GM21723 (cell line): Measurements from ENCODE around the gene IPO13.

ENCODE experiments used
- ATAC-seq: cut with Tn5 transposase; IDR thresholded peaks from one replicate; pipeline ENCODE4 v1.9.1; 2021; ENCODE audit warnings: mild to moderate bottlenecking, moderate library complexity; ENCODE audit not compliant: unreplicated experiment

Gene IPO13

GRCh38 chr1:43930168-43930948, 16.4 kb upstream of the IPO13 start:
- ATAC-seq = no peak

- ATAC-seq = no peak
Observed at GRCh38 chr1:43930949-43931275, 15.8 kb upstream of the IPO13 start.

GRCh38 chr1:43931711-43932660, 14.8 kb upstream of the IPO13 start:
- ATAC-seq = no peak

GRCh38 chr1:43932786-43933385, 13.9 kb upstream of the IPO13 start:
- ATAC-seq = no peak

GRCh38 chr1:43933386-43934100, 13.2 kb upstream of the IPO13 start, which contains the start of gene ARTN:
Gene ARTN, plus strand, starts transcription at chr1:43933801. Its CDS starts 1,856 bp downstream, at chr1:43935657.
- no peak for ATAC-seq

GRCh38 chr1:43934101-43934985, 12.4 kb upstream of the IPO13 start:
- no peak for ATAC-seq

- no peak for ATAC-seq
Observed at GRCh38 chr1:43934986-43935324, 11.8 kb upstream of the IPO13 start.

GRCh38 chr1:43935711-43936427, 10.9 kb upstream of the IPO13 start:
- ATAC-seq = no peak

GRCh38 chr1:43936431-43937151, 10.2 kb upstream of the IPO13 start:
- ATAC-seq = no peak

GRCh38 chr1:43937179-43937865, 9.4 kb upstream of the IPO13 start:
- ATAC-seq = no peak

GRCh38 chr1:43938383-43938782, 8.4 kb upstream of the IPO13 start:
- no peak for ATAC-seq

GRCh38 chr1:43938892-43939587, 7.7 kb upstream of the IPO13 start:
- no peak for ATAC-seq

GRCh38 chr1:43942411-43942810, 4.3 kb upstream of the IPO13 start:
- ATAC-seq = no peak

- no peak for ATAC-seq
Observed at GRCh38 chr1:43944860-43945259, 1.9 kb upstream of the IPO13 start.

- ATAC-seq = no peak
Observed at GRCh38 chr1:43945674-43946235, 995 bp upstream of the IPO13 start.

- peak; percentile 3 for ATAC-seq
Observed at GRCh38 chr1:43947061-43947873, 517 bp downstream of the IPO13 start.
